Cortex of kidney (tissue), 1 donor: ENCODE data around the gene RAPGEF6.
"Not testable (repeated sequence)": the region's sequence is repeated elsewhere in the genome, so short reads cannot be mapped to it uniquely, and the experiment has no call there.

Source experiments
- DNase-seq: peaks from one replicate; lab custom pipeline; 2025; lab: John Stamatoyannopoulos, UW

RAPGEF6 gene, protein sequence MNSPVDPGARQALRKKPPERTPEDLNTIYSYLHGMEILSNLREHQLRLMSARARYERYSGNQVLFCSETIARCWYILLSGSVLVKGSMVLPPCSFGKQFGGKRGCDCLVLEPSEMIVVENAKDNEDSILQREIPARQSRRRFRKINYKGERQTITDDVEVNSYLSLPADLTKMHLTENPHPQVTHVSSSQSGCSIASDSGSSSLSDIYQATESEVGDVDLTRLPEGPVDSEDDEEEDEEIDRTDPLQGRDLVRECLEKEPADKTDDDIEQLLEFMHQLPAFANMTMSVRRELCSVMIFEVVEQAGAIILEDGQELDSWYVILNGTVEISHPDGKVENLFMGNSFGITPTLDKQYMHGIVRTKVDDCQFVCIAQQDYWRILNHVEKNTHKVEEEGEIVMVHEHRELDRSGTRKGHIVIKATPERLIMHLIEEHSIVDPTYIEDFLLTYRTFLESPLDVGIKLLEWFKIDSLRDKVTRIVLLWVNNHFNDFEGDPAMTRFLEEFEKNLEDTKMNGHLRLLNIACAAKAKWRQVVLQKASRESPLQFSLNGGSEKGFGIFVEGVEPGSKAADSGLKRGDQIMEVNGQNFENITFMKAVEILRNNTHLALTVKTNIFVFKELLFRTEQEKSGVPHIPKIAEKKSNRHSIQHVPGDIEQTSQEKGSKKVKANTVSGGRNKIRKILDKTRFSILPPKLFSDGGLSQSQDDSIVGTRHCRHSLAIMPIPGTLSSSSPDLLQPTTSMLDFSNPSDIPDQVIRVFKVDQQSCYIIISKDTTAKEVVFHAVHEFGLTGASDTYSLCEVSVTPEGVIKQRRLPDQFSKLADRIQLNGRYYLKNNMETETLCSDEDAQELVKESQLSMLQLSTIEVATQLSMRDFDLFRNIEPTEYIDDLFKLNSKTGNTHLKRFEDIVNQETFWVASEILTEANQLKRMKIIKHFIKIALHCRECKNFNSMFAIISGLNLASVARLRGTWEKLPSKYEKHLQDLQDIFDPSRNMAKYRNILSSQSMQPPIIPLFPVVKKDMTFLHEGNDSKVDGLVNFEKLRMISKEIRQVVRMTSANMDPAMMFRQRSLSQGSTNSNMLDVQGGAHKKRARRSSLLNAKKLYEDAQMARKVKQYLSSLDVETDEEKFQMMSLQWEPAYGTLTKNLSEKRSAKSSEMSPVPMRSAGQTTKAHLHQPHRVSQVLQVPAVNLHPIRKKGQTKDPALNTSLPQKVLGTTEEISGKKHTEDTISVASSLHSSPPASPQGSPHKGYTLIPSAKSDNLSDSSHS (N-terminal part only)

DNA sequence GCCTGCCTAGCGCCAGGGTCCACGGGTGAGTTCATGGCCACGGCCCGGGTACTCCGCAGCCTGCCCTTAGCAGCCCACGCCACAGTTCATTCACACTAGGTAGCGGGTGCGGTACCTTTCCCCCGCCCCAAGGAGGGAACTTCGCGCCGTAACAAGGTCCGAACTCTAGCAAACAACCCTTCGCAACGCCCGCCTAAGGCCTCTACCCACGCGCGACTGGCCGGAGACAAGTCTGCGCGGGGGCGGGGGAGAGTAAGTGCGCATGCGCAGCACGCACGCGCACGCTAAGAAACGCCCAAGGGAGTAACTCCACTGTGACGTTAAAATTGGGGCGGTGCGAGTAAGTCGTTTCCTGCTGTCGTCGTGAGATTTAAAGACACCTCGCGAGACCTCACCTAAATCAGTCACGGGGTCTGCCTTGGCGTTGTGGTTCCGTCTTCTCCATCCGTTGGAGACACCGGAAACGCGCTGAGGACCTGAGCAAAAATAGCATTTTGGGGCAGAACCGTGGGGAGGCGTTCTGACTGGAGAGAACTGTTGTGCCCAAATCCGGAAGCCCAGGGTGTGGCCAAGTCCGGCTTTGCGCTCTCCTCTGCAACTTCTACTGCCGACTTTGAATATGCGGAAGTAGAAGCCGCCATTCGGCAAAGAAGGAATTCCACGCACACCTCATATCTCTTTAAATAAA is at the start of gene RAPGEF6:
TSS of gene RAPGEF6 (minus strand) at position 234 of the 688 bp plus-strand sequence. CDS start at position 35, 199 bp downstream.
- DNase-seq, result peak; percentile 91

DNA sequence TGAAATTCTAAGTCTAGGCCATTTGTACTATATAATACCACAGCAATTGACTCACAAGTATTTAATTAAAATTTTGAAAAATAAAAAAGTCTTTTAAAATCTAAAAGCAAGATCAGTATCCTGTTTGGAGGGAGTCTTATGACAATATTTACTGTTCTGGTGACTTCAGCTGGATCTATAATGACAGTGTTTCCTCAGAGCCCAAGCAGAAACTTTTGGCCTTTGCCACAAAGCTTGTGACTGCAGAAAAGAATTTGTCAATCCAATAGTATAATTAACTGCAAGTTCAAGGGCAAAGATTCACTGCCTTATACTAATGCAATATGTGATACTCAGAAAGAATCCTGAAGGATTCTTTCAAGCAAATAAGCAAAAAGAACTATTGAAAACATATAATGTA is 49.6 kb upstream of the RAPGEF6 start:
- no peak for DNase-seq

DNA sequence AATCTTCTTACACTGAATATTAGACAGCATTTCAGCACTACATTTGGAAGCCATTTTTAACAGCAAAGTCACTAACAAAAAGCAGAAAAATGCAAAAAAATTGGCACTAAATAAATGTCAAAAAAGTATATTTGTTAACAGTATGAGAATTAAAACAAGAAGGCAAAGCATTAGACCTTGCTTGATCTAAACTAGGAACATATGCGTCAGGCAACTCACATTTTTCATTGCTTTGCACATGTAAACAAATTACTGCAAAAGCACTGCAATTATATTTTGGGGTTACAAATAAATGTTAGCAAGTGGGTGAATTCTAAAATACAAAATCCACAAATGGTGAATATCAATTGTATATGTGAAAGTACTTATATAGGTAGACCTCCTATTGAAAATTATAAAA is 49.0 kb upstream of the RAPGEF6 start:
- no peak for DNase-seq

DNA sequence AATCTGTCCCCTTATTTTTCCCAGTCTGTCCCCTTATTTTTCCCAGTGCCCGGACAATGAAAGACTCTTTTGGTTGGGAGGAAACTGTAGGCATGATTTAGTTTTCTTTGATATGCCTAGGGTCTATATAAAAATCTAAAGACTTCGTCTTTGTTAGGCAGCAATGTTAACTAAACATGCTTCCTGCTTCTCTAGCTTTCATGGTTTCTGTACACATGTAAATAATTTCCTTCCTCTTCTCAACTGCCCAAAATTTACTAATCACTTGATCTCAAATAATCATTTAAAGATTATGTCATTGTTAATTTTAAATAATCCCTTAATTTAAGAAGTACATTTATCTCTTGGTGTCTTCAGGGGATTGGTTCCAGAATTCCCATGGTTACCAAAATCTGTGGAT is 47.8 kb upstream of the RAPGEF6 start:
- no peak for DNase-seq

DNA sequence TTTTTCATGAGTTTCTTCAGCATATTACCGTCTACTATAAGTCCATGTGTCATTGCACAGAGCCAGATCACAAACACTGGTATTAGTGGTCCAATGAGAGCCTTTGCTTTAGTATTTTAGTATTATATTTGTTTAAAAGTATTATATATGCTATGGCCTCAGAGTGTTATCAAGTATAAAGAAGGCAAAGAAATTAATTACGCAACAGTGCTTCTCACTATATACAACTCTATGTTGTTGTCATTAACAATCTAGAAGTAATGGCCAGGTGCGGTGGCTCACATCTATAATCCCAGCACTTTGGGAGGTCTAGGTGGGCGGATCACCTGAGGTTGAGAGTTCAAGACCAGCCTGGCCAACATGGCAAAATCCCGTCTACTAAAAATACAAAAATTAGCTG is 47.1 kb upstream of the RAPGEF6 start:
- no peak for DNase-seq

DNA sequence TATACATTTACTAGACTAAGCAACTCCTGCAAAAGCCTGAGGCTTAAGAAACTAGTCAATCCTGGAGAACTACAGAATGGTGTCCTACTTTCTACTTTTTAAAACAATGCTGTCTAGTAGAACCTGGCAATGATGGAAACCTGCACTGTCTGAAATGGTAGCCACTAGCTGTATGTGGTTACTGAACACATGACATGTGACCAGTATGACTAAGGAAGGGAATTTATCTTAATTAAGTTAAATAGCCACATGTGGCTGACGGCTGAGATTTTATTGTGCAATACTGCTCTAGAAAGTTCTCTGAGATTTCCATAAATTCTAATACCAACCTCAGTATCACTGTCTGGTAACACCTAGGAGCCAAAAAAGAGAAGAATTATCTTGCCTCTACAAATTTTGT is 44.9 kb upstream of the RAPGEF6 start:
- DNase-seq, result no peak

DNA sequence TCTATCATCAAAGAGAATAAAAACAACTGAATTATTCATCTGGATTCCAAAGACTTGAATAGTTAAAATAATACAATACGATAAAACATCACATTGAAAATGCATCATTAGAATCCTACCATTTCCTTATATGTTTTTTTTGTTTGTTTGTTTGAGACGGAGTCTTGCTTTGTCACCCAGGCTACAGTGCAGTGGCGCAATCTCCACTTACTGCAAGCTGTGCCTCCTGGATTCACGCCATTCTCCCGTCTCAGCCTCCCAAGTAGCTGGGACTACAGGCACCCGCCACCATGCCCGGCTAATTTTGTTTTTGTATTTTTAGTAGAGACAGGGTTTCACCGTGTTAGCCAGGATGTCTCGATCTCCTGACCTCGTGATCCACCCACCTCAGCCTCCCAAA is 43.2 kb upstream of the RAPGEF6 start:
- DNase-seq, result not testable (repeated sequence)

DNA sequence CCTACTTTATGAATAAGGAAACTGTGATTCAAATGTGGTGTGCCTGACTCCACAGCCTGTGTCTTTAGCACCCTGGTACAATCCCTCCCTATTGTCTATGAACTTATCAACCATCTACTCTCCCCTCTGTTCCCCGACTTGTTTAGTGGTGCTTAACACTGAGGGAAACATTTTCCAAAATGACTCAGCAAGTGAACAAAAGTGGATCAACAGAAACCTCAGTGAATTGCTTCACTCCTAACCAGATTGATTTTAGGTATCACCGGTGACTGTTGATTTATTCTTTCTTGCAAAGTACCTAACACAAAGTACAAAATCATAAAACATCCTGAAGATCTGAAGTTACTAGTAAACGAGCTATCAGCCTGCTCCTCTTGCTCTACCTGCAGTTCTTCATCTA is 42.1 kb upstream of the RAPGEF6 start:
- no peak for DNase-seq

DNA sequence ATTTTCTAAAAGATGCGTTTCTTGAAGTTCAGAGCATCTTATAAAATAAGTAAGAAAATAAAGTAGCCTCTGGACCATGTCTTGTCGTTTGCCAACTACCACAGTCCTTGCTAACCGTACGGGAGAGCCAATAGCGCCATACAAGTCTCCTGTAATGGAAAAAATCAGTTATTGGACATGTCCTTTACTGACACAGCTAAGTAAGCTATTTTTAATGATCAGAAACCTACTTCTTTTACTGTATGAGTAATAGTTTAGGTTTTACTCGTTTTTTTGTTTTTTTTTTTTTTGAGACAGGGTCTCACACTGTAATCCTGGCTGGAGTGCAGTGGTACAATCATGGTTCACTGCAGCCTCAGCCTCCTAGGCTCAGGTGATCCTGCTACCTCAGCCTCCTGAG is 37.7 kb upstream of the RAPGEF6 start:
- no peak for DNase-seq

DNA sequence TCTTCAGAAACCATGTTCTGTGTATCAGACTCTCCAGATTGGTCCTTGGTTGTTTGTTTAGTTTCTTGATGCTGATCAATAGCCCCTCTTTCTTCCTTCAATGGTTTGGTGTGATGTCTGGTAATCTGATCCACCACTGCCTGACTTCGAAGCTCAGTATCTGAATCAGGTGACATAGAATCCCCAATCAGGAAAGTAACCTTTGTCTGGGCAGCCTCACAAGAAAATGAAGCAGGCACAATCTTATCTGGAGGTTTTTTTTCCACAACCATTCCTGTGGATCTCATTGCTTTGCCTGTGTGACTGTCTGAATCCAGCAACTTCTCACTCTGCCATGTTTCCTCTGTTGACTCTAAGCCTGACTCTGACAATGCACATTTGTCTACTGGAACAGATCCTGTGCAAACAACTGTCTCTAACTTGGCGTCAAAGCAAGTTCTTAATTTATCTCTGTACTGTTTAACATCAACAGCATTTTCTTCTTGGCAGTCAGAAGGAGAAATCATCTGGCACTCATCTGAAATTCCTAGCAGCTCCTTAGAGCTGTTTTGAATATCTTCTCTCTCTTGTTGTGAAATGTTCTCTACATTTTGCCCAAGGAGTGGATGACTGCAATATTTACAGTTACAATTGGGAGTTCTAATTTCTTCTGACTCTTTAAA is 37.1 kb upstream of the RAPGEF6 start:
- DNase-seq, result no peak

DNA sequence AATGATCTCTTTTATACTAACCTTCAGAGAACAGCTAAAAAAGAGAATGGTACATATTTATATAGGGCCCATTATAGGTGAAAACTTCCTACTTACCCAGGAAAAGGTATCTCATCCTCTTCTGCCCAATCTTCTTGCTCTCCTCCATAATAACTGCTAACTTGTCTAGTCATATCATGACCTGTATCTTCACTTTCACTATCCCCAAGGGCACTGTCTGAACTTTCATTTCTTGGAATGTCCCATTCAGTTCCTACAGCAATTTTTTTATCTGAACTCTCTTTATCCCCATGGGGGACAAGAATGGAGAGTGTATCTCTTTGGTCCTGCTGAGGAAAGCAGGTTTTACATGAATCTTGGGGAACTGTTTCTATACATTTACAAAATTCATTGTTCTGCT is 36.4 kb upstream of the RAPGEF6 start:
- no peak for DNase-seq

DNA sequence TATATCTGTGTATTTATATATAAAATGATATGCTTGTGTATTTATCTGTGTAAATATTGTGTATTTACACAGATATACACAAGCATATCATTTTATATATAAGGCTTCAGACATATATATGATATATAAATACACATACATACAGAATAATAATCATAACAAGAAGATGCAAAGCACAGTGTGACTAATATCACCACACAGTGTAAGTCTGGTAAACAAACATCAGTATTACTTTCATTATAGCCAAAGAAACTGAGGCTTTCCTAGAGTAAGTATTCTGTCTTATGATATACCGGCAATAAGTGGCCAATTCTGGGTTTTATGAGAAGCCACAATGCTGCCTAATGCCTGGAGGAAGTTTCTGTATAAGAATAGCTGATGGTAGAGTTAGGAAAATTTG is 29.9 kb upstream of the RAPGEF6 start:
- no peak for DNase-seq

DNA sequence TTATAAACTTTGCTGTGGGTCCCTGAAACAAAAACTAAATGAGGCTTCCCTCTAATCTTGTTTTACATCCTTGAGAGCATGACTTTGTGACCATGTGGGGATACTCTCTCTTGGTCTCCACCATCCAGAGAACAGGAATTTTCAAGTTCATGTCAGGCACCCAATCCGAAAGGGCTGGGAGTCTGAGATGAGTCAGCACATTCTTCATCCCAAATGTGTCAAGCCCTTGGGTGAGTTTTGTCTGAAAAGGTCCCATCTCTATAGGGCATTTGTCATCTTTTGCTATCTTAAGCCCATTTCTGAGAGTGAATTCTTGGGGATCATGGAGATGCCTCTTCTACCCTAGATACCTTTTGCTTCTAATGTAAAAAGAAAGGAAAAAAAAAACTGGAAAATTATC is 26.9 kb upstream of the RAPGEF6 start:
- DNase-seq, result no peak

DNA sequence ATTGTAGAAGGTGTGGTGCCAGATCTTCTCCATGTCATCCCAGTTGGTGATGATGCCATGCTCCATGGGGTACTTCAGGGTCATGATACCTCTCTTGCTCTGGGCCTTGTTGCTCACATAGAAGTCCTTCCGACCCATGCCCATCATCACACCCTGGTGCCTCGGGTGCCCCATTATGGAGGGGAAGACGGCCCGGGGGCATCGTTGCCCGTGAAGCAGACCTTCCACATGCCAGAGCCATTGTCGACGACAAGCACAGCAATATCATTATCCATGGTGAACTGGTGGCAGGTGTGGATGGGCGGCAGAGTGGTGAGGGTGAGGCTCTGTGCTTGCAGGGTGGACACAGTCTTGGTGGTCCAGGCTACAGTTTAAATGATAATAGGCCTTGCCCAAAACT is 24.8 kb upstream of the RAPGEF6 start:
- DNase-seq, result no peak

DNA sequence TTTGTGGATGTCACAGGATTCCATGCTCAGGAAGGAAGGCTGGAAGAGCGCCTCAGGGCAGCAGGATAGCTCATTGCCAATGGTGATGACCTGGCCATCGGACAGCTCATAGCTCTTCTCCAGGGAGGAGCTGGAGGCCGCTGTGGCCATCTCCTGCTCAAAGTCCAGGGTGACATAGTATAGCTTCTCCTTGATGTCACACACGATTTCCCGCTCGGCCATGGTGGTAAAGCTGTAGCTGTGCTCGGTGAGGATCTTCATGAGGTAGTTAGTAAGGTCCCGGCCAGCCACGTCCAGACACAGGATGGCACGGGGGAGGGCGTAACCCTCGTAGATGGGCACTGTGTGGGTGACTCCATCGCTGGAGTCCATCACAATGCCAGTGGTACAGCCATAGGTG is 24.3 kb upstream of the RAPGEF6 start:
- DNase-seq, result no peak

DNA sequence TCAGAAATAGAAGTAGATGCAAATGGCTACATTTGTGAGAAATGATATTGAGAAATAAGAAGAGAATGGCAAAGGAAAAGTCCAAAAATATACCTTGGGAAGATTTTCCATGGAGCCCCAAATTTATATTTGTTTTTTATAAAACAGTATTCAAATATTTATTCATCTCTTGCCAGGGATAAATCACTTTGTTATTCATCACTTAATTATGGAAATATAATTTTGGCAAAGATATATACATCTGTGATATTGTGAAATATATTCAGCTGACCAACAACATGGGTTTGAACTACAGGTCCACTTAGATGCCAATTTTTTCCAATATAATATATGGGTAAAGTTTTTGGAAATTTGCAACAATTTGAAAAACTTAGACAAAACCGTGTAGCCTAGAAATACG is 19.7 kb upstream of the RAPGEF6 start:
- DNase-seq, result no peak

DNA sequence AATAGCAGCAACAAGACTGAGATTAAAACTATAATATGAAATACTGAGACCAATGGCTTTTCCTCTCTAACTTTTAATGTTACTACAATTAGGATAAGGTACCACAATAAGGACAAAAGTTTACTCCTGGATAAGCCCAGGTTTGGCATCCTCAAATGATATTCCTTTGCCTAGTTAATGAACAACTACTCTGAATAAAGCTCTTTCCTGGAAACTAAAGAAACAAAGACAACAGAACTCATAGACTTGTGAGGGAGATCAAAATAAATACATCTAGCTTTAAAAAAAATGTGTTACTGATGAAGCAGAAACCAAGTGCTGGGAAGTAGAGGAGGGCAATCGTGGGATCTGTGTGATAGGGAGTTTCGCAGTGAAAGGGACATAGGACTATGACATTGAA is 19.3 kb upstream of the RAPGEF6 start:
- no peak for DNase-seq

DNA sequence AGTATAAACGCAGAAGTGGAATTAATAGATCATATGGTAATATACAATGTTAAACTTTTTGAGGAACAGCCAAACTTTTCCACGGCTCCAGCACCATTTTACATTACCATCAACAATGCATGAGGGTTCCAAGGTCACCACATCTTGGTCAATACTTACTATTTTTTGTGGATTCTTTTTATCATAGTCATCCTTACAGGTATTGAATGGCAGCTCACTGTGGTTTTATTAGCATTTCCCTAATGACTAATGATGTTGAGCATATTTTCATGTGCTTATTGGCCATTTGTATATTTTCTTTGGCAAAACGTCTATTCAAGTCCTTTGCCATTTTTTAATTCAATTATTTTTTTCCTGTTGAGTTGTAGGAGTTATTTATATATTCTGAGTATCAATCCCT is 14.1 kb upstream of the RAPGEF6 start:
- no peak for DNase-seq

DNA sequence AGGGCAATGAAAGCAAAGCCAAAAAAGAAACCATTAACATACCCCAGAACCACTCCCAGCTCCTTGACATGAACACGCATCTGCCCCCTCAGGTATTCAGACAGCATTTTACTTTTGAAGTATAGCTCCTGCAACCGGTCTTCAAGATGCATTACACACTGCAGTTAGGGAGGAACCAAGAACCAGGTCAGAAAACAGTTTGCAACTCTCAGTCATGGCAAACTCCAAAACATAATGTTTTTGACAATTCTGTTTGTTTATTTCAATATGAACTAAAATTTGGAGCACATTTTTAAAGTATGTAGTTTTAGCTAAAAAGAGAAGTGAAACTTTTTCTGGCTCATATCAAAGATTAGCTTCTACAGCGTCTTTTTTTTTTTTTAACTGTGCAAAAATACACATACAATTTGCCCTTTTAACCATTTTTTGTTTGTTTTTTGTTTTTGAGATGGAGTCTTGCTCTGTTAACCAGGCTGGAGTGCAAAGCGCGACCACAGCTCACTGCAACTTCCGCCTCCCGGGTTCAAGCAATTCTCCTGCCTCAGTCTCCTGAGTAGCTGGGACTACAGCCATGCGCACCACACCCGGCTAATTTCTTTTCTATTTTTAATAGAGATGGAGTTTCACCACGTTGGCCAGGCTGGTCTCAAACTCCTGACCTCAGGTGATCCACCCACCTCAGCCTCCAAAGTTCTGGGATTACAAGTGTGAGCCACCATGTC is 12.2 kb upstream of the RAPGEF6 start:
- DNase-seq, result no peak

DNA sequence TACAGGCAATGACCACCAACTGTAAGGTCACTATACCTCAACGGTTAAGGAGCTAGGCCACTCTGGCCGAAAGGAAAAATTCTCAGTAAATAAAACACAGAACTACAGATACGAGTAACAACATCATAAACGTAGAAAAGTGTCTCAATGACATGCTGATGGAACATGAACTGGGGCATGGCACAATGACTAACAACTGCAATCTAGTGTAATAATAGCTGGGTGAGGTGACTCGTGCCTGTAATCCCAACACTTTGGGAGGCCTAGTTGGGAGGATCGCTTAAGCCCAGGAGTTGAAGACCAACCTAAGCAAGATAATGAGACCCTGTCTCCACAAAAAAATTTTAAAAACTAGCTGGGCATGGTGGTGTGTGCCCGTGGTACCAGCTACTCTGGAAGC is 9.8 kb upstream of the RAPGEF6 start:
- DNase-seq, result no peak

DNA sequence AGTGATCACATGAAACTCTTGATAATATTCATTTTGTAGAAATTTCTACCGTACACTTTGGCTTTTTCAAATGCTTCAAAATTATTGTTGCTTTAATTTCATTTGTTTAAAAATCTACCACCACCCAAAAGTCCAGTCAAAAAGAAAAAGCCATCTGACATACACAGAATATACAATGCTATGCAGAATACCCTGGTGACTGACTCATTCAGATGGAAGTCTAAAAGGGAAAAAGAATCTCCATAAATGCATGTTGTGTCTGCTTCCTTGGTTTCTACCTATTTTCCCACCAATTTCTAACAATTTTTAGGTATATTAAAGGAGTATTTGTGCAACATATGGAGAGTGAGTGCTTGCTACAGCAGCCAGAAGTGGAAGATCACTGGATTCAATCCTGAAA is 9.3 kb upstream of the RAPGEF6 start:
- DNase-seq, result no peak
